ENCODE results near the gene WSCD2.

DNA sequence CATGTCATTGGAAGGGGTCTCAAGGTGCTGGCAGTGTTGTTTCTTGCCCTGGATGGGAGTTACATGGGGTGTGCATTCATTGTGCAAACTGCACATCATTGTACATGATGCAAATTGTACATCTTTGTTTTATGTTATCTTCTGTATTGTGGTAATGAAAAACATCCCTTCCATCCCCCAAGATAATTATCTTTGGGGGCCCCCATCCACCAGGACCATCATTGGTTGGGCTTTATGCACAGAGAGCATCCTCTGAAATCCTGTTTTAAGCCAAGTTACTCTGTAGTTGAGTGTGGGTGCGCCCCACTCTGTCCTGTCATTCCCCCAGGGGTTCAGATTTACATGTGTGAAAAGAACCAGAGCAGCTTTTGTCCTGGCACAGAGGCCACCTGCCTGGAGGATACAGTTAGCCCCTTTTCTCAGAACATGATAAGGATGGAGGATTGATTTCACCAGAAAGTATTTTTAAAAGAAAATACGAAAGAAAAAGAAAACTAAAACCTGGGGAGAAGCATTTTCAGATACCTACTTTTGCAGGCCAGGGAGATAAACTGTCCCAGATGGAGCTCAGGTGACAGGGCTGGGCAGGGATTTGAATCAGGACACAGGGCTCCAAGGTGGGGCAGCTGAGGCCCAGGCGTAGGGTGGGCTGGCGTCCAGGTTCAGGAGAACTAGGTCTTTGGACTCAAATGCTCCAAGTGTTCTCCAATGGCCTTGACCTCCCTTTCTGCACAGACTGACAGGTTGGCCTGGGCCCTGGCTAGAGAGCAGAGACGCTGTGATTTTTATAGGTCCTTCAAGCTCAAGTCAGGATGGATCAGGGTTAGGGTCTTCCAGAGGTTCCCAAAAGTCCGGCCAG lies 17.2 kb downstream of the WSCD2 start:
- TF ChIP-seq EZH2 (IDR thresholded peaks at IDR 0.05) (no peak), POLR2AphosphoS5 (IDR thresholded peaks at IDR 0.05; ENCODE audit: borderline replicate concordance, low read depth, low read length) (no peak)
